DMS53 treated with DMSO at 0.1 percent for 48 hours (cell line): ENCODE results near the gene FAM20B.
"Not testable (repeated sequence)": the region's sequence is repeated elsewhere in the genome, so short reads cannot be mapped to it uniquely, and the experiment has no call there.

Experiments used
- DNase-seq: peaks from one replicate; lab custom pipeline; 2025; ENCODE audit not compliant: unreplicated experiment; lab: John Stamatoyannopoulos, UW

FAM20B gene

DNA sequence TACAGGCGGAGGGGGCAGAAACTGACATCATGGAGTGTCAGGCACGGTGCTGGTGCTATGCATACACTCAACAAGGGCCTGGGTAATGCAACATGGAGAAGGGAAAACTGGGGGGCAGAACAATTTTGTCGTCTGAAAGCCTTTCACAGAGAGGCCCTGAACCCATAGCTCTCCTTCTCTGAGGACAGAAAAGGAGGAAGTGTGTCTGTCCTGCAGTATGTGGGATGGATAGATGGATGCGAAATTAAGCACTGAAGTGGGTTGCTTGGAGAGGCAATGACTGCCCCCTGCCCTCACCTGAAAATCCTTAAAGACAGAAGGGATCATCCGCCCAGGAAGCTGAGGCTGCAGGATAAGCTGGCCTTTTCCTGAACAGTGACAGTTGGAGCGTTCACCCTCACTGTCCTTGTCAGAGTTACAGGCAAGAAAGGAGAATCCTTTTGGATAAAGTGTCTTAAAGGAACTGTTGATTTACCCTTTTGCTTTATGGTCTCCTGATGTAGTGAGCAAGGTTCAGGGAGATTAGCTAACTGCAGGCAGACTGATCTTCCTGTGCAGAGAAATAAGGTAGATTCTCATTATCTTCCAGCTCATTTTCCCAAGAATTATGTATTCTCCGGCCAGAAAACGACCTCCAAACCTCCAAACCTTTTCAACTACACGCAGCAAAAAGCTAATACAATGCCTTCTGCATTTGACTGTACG lies 1.6 kb upstream of the FAM20B start:
- DNase-seq: no peak

DNA sequence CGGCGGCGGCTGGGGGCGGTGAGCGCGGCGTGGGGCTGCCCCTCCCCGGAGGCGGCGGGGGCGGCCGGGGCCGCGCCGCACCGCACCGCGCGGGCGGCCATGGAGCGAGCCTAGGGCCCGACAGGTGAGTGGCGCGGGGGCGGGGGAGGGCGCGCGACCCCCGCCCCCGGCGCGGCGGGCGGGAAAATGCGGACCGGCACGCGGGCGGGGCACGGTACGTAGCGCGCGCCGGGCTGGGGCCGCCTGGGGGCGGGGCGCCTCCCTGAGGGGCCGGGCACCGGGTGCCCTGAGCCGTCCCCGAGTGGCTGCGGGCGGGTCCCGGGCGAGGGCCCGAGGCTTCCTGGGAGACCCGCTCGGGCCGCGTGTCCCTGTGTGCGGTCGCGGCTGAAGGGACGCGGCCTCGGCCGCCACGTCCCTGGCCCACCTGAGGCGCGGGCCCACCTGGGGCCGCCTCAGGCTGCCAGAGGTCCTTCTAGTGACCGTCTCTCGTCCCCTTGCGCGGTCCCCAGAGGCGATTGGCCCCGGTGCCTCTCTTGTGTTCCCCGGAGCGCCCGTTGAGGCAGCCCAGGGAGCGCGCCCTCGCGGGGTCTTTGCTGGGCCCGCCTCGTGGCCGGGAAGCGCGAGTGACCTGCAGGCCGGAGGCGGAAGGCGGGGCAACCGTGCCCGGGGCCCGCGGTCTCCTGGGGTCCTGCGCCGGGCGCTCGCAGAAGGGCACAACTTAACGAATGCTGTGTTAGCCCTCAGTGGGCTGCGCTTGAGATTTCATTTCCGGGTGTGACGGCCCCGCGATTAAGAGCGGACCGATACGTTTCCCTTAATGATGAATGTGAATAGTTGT lies 500 bp downstream of the FAM20B start:
- DNase-seq: peak; percentile 62

DNA sequence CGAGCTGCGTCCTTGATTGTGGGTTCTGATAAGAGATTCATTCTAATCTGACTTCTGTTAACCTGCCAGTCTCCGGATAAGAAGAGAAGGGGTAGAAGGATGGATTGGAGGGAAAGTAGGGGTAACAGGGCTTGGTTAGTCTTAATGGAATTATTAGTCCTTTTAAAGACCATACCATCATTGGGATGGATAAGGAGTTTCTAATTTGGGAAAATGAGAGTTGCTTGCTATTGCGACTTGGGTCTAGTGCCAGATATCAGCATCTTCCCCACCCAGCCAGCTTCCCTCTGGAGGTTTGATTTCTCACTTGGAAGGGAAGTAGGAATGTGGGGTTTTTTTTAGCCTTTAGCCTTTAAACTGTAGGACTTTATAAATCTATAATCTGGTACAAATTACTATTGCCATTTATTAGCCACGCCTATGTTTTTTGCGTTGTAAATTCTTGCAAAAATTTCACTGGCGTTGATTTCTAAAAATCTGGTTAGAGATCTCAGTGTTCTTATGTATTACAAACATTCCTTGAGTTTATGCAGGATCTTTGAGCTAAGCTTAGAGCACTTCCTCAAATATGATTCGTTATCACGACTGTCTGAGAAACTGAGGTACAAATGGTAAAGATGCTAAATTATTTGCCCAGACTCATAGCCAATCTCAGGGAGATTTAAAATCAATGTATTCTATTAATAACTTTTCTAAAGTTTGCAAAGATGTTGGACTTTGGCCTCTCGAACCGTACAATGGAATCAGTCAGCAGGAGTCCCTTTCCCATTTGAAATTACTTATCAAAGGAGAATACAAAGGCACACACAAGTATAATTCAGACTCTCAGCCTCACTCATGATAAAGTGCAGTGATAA lies 1.3 kb downstream of the FAM20B start:
- DNase-seq: no peak

DNA sequence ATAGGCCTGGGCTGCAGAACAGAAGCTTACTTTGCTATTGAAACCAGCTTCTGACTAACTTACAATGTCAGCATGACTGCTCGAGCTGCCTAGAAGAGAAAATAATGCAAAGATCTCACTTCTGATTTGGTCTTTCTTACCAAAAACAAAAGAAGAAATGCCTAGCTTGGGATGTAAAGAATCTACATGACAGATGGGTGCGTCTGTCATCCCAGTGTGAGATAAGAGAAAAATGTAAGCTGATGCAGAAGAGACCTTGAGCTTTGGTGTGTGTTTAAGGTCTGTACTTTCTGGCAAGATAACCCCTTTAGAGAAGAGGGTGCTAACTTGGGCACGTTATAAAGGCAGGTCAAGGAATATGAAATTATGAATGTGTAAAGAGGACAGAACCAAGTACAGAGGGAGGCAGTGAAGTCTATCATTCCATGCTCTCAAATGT lies 3.6 kb downstream of the FAM20B start:
- no peak for DNase-seq

DNA sequence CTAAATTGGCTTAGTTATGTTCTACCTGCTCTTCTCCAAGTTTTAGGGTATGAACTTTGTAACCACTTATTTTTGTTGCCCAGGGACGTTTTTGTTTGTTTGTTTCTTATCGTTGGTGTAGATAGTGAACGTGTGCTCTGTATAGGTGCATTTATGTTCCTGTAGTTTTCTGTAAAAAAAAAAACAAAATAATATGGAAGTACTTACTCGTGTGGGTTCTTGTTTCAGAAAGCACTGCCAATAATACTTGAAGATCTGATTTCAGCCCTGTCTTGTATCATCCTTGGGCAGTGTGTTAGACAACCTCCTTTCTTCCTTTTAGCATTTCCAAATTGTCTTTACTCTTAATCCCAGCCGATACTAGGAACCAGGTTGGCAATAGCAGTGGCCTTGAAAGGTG lies 4.4 kb downstream of the FAM20B start:
- no peak for DNase-seq

DNA sequence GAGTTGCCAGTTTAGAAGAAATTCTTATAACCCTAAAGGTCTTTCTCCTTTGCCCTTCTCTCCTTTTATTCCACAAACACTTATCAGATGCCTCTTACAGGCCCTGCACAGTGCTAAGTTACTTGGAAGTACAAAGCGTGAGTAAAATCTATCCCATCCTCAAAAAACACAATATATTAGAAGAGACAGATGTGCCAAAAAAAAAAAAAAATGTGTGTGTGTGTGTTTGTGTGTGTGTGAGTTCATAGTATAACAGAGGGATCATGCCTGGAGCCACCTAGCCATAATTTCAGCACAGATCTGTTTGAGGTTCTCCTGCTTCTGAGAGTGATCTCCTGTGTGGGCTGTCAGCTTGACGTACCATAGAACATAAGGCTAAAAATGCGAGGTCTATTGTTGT lies 5.0 kb downstream of the FAM20B start:
- DNase-seq: no peak

DNA sequence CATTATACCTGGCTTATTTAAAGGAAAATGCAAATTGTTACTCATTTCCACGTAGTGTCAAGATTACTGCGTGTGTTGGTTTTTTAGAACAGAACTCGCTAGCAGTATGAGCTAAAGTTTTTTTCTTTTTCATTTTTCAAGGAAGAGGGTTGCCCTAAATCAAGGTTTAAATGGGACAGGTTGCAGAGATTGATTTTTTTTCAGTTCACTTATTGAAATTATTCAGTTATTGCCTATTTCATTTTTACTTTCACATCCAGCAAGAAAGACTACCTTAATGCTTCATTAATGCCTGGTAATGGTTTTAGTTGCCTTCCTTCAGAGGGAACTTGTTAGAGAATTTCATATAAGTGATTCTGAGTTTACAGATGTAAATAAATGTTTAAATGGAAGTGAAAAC lies 5.6 kb downstream of the FAM20B start:
- DNase-seq: no peak

DNA sequence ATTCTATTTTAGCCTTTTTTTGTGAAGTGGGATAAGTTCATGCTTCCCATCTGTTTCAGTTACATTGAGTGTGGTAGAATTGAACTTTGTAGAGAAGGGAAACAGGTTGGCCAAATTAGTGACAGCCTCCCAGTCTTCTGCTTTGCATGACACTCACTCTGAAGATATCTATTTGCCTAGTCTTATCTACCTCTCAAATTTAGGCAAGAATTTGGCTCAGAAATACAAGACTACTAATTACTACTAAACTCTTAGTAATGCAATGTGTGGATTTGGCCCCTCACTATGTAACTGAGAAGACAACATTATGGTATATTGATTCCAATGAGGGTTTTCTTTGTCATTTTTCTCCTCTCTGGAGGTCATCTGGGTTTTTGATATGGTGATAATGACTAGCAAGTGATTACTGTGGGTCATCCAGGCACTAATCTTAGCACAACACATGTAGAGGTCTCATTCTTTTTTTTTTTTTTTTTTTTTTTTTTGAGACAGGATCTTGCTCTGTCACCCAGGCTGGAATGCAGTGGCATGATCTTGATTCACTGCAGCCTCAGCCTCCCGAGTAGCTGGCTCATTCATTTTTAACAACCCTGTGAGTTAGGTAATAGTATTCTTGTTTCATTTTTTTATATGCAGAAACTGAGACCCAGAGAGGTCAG lies 6.3 kb downstream of the FAM20B start:
- no peak for DNase-seq

DNA sequence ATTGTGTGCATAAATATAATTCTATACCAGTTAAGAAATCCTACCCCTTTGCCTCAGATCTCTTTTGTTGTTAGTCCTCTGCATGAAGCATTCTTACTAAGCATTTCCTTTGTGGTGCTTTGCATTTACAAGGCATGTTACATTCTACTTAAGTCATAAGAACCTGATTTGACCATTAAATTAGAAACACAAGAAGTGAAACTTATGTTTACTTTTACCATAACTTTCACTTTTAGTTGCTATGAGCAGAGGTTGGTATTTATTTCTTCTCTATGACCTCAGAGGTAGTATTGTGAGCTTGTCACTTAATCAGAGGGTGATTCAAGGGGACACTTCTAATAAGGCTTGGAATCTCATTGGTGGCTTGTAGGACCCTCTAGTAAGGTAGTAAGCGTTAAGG lies 9.0 kb downstream of the FAM20B start:
- no peak for DNase-seq

DNA sequence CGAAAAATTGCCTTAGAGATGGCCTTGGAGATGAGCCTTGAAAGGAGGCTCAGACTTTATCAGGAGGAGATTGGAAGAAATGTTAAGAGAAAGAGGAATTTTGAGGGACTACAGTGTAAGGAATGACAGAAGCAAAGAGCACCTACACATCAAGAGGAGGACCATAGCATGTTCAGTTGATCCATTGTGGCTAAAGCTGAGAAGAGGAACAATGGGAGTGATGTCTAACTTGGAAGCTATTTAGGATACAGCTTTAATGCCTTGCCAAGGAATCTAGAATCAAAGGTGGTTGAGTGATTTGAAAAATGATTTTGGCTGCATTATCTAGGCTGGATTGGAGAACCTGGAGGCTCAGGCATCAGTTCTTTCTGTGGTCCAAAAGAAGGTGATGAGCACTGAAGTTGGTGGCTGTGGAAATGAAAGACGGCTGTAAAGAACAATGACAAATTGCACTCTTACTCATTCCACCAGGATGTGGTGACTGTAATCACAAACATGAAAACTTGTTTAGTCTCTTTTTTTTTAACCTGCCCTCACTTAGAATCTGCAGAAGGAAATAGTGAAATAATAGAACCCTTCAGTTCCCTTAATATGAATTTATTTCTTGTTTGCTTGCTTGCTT lies 11.3 kb downstream of the FAM20B start:
- DNase-seq: no peak

DNA sequence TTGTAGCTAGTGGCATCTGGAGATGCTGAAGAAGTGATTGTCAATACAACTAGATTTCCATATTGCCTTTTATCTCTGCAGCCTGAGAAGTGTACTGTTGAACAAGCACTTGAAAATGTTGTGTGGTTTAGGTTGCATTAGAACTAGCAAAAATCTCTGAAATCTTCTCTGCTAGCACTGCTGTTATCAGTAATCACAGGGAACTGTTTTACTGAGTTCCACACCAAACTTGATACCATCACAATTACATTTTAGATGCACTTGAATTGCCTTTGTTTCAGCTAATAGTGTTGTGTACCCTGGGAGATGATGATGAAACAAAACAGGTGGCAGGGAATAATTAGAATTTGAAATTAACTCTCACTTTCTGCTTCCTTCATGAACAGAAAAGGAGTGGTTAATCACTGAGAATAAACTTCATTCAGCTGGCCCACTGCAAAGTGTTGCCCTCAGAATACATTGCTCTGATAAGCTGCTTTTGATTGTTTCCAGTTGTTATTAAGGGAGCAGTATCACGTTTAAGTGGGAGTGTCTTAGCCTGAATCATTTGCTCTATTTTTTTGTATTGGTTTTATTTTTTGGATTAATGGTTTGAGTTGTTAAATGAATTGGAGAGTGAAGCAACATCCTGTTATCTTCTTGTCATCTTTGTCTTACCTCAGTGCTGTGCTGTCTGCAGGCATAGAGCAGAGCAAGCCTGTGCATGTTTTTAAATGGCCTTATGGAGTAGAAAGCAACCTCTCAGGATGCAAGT lies 13.0 kb downstream of the FAM20B start:
- DNase-seq: no peak

DNA sequence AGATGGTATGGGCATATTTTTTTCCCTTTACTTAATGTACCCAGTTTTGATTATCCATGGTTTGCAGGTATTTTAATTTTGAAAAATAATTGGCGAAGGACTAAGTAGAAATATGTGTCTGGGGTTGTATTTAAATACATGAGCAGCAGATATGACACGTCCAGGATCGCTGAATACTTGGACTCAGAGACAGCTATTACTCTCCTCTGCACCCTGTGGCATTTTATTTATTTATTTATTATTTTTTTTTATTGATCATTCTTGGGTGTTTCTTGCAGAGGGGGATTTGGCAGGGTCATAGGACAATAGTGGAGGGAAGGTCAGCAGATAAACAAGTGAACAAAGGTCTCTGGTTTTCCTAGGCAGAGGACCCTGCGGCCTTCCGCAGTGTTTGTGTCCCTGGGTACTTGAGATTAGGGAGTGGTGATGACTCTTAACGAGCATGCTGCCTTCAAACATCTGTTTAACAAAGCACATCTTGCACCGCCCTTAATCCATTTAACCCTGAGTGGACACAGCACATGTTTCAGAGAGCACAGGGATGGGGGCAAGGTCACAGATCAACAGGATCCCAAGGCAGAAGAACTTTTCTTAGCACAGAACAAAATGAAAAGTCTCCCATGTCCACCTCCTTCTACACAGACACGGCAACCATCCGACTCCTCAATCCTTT lies 13.9 kb downstream of the FAM20B start:
- DNase-seq: not testable (repeated sequence)

DNA sequence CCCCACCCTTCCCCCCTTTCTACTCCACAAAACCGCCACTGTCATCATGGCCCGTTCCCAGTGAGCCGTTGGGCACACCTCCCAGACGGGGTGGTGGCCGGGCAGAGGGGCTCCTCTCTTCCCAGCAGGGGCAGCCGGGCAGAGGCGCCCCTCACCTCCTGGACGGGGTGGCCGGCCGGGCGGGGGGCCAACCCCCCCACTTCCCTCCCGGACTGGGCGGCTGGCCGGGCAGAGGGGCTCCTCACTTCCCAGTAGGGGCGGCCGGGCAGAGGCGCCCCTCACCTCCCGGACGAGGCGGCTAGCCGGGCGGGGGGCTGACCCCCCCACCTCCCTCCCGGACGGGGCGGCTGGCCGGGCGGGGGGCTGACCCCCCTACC lies 14.5 kb downstream of the FAM20B start:
- DNase-seq: not testable (repeated sequence)

DNA sequence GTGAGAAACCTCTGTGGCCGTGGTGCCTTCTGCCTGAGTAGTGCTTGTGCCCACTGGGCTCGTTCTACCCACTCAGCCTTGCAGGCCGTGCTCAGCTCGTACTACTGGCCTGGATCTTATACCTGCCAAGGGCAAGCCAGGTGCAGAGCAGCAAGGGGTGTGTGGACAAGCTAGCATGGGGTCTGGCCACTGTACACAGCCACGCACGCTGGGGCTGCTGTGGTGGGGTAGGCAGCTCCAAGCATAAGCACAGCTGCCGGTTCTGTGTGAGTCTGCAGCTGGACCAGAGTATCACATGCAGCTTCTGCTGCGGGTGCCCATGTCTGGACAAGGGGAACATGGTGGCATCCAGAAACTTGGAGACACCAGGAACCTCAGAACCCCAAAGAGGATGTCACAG lies 16.4 kb downstream of the FAM20B start:
- DNase-seq: no peak

DNA sequence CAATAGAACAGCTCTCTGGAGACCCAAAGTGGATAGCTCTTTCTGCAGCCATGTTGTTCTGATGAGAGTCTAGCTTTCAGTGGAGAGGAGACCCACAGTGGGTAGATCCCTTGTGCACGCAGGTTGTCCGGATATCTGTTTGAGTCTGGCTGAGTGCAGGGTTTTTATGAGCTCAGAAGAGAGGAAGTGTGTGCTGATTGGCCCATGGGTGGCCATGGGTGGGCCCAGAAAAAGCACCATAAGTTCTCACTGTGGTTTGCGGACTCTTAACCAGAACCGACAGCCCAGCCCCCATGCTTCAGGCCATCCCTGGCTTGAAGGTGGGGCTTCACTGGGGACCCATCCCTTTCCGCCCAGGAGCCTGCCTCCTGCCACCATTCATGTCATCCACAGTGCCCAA lies 17.0 kb downstream of the FAM20B start:
- DNase-seq: no peak

DNA sequence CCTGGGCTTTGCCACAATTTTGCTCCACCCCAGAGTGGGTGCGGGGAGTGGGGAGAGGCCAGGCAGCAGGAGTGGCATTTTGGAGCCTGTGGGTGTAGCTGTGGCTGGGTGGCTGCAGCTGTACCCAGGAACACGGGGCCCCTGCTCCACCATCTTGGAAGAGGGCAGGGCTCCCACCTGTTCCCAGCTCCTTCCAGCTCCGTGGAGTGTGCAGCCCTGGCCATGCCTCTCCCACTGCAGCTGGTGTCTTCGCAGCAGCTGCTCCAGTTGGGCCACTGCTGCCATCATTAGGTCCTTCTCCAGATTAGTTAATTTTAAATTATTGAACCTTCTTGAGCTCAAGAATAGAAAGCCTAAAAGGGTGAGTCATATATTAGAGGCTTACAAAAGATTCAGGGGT lies 17.6 kb downstream of the FAM20B start:
- DNase-seq: no peak

DNA sequence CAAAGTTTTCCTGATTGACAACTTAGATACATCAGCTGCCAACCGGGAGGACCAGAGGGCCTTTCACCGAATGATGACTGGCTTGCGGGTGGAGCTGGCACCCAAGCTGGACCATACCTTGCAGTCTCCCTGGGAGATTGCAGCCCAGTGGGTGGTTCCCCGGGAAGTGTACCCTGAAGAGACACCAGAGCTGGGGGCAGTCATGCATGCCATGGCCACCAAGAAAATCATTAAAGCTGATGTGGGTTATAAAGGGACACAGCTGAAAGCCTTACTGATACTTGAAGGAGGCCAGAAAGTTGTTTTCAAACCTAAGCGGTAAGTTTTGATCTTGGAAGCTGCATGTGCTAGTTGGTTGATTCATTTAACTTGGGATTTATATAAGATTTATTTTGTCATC lies 18.2 kb downstream of the FAM20B start:
- DNase-seq: no peak

DNA sequence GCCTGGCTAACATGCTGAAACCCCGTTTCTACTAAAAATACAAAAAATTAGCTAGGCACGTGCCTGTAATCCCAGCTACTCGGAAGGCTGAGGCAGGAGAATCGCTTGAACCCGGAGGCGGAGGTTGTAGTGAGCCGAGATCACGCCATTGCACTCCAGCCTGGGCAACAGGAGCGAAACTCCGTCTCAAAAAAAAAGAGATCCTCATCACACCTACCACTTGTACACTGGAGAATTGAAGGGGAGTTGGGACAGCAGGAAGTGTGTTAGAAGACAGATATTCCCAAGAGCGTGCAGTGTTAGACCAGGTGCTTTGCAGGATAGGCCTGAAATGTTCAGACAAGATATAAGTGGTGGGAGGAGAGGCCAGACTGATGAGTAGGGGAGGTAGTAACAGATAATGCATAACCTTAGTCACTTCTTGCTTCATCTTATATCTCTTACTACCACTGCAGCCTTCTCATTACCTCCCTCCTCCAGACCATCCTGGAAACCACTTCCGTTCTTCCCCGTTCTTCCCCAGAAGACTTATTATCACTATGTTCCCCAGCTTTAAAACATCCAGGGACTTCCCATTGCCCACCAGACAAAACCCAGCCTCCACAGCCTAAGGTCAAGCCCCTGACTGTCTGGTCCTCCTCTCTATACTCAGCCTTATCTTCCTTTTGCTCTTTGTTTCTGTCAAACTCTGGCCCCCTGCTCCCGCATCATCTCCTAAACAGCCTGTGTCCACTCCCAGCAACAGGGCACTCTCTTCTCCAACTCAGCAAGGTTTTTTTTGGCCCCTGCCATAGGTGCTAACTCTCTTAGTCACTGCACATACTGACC lies 21.3 kb downstream of the FAM20B start:
- no peak for DNase-seq

DNA sequence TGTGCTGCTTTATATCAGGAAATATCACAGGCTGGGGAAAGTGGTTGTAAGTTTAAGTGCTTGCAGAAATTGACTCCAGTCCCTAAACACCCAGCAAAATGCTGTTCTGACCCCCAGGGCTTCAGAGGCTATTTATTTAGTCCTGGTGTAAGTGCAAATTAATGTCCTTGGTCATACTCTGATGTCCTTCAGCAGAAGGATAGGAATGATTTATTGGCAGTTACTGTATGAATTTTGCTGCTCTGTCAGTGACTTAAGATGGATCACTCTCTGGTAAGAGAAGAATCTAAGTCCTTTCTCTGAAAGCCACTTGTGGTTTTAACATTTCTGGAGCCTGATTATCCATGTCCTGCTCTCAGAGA lies 21.9 kb downstream of the FAM20B start:
- no peak for DNase-seq
